ENCODE results near the gene ANKRD18A.
A peak's percentile ranks its signal among the peaks of the same experiment; 100 is the strongest.

The ANKRD18A gene

DNA sequence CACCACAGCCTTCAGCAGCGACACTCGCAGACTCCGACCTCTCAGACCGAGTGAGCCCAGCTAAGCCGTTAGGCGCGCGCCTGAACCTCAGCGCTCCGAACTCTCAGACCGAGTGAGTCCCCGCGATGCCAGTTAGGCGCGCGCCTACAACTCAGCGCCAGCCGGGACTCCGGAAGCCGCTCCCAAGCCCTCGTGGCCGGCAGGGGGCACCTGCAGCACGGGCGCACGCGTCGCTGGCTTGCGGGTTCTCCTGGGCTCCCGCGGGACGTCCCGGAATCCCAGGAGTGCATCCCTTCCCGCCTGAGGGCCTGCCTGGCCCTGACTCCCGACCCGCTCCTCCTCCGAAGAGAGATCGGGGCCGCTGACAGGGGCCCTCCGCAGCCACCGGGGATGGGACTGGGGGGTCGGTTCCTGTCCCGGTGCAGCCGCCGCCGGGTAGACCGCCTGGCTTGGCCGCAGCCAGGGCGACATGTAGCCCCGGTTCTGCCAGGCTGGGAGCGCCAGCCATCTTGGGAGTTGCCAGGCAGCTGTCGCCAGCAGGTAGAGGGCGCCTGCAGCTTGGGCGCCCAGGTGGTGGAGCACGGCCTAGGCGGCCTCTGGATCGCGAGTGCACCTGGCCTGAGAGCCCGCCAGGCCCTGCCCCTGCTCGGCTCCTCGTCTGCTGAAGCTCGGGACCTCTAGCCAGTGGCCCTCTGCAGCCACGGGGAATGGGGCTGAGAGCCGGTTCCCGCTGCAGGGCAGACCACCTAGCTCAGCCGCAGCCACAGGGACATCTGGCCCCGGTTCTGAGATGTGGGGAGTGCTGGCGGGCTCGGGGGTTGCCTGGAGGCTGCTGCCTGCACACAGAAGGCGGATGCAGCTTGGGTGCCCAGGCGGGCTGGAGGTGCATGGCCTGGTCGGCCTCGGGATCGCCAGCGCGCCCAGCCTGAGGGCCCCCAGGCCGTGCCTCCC is at the start of gene ANKRD18A:
ANKRD18A (minus strand) TSS at position 114 of the 951 bp plus-strand sequence. CDS start 311 bp downstream, outside the sequence.
- peak; percentile 62 for DNase-seq

GRCh38 chr9:38668791-38669466 is 48.5 kb upstream of the ANKRD18A start:
- no peak for DNase-seq

- no peak for DNase-seq
Measured at GRCh38 chr9:38662763-38663593, 42.6 kb upstream of the ANKRD18A start.

DNA sequence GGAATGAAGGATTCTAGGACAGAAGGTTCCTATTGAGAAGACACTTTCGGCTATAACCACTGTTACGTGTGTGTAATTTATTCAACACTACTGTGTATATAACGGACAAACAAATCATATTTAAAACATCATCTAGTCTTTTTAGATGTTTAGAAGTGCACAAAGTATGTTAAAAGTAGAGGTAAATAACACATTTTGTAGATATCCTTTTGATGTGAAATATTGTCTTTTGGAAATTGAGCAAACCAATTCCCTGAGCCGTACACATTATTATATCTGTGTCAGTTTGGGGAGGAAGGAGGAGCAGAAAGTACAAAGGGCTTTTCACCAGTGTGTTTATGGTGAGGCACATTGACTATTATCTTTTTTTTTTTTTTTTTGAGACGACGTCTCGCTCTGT is 39.1 kb upstream of the ANKRD18A start:
- no peak for DNase-seq

DNA sequence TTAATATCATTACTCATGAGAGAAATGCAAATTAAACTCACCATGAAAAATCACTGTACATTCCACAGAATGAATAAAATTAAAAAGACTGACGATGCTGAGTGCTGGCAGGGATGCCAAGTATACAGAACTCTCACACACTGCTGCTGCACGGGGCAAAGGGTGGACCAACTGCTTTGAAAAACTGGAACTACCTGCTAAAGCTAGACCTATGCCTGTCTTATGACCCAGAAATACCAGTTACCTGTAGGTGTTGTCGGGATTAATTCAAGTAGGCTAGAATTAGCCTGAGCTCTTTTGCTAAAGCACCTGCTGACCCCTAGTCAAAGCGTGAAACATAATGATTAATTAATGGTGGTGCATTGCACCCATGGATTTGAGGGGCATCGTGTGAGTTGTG is 36.5 kb upstream of the ANKRD18A start:
- DNase-seq: no peak

DNA sequence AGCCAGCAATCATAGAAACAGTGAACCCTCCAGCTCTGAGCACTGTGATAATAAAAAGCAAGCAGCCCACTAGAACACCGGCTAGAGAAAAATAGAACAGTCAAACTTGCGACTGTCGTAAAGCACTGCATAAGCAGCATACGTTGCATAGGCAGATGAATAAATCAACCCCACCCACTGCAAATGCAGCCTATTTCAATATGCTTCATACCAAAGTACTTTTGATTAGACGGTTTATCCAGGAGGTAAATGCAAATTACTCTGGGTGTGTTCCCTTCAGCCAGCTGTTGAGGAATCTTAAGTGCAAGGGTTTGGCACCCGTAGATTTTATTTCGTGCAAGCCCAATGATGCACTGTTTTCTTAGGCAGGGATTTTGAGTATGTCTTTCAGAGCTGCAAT is 32.1 kb upstream of the ANKRD18A start:
- no peak for DNase-seq

GRCh38 chr9:38652044-38652443 is 31.6 kb upstream of the ANKRD18A start:
- DNase-seq: no peak

GRCh38 chr9:38651400-38652042 is 31.1 kb upstream of the ANKRD18A start:
- DNase-seq: no peak

DNA sequence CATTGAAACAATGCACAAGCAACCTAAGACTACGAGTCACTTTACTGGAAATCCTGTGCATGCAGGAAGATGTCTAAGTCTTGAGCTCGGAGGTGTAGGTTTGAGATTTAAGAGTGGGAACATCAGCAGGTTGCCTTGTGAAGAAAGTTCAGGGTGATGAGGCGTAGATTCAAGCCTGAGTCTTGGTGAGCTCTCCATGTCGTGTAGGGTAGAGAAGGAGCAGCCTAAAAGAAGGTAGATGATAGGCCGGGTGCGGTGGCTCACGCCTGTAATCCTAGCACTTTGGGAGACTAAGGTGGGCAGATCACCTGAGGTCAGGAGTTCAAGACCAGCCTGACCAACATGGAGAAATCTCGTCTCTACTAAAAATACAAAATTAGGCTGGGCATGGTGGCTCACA is 30.2 kb upstream of the ANKRD18A start:
- no peak for DNase-seq

GRCh38 chr9:38649731-38650363 is 29.5 kb upstream of the ANKRD18A start:
- DNase-seq: no peak

GRCh38 chr9:38644601-38645000 is 24.2 kb upstream of the ANKRD18A start:
- DNase-seq: no peak

DNA sequence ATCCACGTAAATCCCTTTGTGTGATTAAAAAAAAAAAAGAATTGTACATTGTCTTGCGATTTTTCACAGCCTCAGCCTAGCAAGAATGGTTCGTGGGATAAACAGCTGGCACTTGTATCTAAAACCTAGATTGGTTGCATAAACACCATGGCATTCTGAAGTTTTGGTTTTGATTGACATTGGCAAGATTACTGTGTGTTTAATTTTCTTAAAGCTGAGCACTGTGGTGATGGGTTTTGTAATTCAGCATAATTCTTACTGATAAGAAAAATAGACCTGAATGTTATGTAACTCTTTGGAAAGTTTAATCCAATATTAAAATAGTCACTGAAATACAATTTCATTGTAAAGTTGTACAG is 23.4 kb upstream of the ANKRD18A start:
- DNase-seq: no peak

DNA sequence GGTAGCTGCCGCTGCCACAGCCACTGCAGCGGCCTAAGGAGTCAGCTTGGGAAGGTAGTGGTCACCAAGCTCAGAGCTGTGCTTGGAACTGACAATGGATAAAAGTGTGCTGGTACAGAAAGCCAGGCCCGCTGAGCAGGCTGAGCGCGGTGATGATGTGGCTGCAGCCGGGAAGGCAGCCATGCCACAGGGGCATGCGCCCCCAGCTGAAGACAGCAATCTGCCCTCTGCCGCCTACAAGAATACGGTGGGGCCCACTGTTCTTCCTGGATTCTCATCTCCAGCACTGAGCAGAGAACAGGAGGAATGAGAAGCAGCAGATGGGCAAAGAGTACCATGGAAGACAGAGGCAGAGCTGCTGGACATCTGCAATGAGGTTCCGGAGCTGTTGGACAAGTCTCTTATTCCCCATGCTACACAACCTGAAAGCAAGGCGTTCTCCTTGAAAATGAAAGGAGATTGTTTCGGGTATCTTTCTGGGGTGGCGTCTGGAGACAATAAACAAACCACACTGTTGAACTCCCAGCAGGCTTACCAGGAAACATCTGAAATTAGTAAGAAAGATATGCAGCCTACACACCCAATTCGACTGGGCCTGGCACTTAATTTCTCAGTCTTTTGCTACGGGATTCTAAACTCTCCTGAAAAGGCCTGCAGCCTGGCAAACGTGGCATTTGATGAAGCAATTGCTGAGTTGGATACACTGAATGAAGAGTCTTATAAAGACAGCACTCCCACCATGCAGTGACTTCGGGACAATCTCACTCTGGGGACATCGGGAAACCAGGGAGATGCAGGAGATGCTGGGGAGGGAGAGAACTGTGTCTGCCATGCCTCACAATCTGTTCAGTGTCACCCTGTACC is 22.8 kb upstream of the ANKRD18A start:
- DNase-seq: no peak

DNA sequence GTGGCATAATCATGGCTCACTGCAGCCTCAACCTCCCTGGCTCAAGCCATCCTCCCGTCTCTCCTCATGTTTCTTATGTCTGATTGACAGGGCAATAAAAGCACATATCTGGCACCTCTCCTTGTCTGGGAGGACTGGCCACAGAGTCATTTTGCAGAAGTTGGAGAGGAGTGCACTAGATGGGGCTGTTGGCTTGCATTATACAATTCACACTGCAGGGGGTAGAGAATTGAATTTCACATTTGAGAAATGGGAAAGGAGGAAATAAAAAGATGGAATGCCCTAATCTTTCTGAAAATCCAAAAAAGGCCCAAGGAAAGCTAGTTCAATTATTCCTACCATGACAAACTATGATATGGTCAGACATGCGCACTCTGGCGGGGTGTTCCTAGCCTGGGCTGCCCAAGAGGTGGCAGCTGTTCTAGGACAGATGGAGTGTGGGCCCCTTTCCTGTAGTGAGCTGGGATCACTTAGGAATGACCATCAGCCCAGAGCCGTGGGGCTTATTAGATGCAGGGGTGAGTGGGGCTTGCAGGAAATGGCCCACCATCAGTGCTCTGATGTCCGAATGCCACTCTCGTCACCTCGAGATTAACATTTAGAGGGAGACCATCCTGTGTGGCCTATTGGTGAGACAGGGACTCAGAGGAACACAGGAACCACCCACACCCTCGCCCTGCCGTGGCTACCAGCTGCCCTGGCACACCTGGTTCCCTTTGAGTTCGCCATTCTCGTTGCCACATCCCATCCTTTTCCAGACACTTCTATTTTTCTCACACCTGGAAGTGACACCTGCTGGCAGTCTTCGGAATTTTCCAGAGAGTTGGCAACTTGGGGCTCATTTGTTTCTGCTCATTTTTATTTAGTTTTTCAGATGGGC is 21.8 kb upstream of the ANKRD18A start:
- peak; percentile 34 for DNase-seq

DNA sequence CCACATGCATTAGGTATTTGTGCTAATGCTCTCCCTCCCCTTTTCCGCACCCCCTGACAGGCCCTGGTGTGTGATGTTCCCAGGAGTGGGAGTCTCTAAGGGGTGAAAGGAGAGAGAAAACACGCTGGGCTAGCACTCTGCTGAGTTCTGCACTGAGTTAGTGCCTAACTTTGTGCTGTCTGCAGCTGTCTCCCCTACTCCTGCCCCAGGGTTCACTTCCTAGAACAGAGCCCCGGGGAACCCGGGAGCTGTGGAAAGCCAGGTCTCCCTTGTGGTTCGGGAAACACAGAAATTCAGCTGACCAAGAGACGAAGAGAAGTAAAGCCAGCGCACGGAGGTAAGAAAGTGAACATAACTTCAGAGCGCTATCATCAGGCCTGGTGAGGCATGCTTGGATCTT is 20.7 kb upstream of the ANKRD18A start:
- no peak for DNase-seq

DNA sequence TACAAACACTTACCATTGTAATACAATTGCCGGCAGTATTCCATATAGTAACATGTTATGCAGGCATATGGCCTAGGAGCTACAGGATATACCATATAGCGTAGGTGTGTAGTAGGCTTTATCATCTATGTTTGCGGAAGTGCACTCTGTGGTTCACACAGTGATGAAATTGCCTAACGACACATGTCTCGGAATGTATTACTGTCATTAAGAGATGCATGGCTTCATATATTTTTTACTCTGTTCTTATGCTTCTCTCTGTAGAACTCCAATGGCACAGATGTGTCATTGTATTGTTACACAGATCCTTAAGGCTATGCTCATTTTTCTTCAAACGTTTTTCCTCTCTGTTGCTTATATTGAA is 19.2 kb upstream of the ANKRD18A start:
- no peak for DNase-seq

DNA sequence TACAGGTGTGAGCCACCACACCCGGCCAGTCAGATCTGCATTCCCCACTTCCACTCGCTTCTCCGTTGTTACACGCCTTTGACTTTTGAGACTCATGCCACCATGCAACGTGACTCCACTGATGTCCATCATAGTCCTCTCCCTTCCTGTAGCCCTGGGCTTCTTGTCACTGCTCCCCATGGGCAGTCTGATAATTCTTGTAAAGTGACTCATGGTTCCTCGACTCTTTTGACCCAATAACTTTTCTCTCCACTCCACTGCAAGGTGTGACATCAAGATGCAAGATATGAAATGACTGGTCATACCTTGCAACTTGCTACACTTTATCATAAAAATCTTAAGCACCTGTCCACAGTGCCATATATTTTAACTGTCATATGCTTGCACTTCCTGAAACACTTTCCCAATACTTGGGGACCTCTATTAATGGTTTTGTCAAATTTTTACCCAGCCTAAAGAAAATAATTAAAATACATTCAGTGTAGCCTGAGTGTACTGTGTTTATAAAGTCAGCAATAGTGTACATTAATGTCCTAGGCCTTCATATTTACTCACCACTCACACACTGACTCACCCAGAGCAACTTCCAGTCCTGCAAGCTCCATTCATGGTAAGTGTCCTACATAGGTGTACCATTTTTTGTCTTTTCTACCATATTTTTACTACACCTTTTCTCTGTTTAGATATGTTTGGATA is 18.6 kb upstream of the ANKRD18A start:
- no peak for DNase-seq

DNA sequence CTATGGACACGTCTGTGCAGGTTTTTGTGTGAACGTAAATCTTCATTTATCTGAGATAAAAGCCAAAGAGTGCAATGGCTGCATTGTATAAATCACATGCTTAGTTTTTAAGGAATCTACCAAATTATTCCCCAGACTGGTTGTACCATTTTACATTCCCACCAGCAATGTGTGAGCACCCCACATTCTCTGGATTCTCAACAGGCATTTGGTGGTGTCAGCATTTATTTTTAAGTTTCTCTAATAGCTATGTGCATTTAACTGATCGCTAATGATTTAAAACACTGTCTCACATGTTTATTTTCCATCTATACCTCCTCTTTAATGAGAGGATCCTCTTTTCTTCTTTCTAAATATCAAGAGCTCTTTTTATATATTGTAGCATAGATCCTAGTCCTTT is 13.9 kb upstream of the ANKRD18A start:
- DNase-seq: no peak

DNA sequence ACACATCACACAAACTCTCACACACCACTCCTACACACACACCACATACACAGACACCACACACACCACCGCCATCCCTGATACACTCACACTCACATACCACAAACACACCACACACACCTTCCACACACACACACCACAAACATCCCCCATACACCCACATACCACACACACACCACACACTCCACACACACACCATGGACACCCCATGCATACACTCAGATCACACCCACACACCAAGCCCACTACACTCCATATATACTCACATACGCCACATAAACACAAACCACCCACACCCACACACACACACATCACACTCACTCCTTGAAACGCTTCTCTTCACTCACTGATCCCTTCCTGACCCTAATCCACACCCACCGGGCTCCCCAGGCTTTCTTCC is 9.1 kb upstream of the ANKRD18A start:
- no peak for DNase-seq

DNA sequence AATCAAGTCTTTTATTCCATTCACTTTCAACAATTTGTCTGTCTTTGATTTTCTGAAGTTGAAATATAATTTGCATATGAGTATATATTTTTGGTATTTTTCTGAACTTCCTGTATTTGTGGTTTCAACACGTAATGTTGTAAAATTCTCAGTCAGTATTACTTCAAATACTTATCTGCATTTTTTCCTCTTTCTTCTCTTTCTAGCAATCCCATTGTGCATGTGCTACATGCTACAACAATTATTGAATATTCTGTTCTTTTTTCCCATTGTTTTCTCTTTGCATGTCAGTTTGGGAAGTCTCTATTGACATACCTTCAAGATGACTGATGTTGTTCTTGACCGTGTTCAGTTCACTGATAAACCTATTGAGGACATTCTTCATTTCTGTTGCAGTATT is 5.6 kb upstream of the ANKRD18A start:
- DNase-seq: no peak
